Hepatocyte (in vitro differentiated cells): Measurements from ENCODE around the gene NAA11.

ENCODE experiments used
- EZH2 ChIP-seq: fragments of 200-600 bp; sonication (generic); IDR thresholded peaks from 2 replicates; pipeline ENCODE4 v1.6.1; 2016; ENCODE audit warnings: antibody characterized with exemption, mild to moderate bottlenecking, borderline replicate concordance
- EZH2phosphoT487 ChIP-seq: fragments of 200-600 bp; sonication (generic); IDR thresholded peaks from one replicate; pipeline ENCODE4 v1.6.1; 2018; ENCODE audit warnings: antibody characterized with exemption, mild to moderate bottlenecking, low read depth, moderate library complexity; ENCODE audit not compliant: unreplicated experiment, severe bottlenecking
- TF ChIP-seq, protein P1 (sequence below): fragments of 200-600 bp; sonication (generic); IDR thresholded peaks from 2 replicates; pipeline ENCODE4 v1.5.1; 2016; ENCODE audit warnings: antibody characterized with exemption, mild to moderate bottlenecking; ENCODE audit not compliant: poor library complexity

DNA sequence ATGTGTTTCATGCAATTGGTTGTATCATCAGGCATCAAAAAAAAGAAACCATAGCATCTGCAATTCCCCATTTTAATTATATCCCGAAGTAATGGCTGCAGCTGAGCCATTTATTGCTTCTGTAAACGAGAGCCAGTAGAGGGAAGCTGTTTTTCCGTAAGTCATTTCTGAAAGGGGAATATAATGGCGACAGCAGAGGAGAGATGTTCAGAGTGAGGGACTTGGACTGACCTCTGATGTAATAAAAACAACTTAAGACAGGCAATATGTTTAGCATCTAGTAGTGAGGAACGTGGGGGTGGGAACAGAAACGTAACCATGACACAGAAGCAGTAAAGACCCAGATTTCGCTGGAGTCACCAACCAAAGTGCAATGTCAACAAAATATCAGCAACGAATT, 31.5 kb upstream of the NAA11 start:
- TF ChIP-seq, protein P1, sequence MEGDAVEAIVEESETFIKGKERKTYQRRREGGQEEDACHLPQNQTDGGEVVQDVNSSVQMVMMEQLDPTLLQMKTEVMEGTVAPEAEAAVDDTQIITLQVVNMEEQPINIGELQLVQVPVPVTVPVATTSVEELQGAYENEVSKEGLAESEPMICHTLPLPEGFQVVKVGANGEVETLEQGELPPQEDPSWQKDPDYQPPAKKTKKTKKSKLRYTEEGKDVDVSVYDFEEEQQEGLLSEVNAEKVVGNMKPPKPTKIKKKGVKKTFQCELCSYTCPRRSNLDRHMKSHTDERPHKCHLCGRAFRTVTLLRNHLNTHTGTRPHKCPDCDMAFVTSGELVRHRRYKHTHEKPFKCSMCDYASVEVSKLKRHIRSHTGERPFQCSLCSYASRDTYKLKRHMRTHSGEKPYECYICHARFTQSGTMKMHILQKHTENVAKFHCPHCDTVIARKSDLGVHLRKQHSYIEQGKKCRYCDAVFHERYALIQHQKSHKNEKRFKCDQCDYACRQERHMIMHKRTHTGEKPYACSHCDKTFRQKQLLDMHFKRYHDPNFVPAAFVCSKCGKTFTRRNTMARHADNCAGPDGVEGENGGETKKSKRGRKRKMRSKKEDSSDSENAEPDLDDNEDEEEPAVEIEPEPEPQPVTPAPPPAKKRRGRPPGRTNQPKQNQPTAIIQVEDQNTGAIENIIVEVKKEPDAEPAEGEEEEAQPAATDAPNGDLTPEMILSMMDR = no peak
- no peak for TF ChIP-seq EZH2
- TF ChIP-seq EZH2phosphoT487 = no peak
